K562 (cell line): ENCODE data around the gene DDX18. TPM values are rescaled to one million over a fixed set of nuclear protein-coding genes. Genes with fewer than 3 reads are reported as not detected.
A peak's percentile ranks its signal among the peaks of the same experiment; 100 is the strongest.

Experiments
- CBX1 ChIP-seq: sonication (generic); IDR thresholded peaks from 2 replicates; pipeline ENCODE4 v1.6.1; 2016; ENCODE audit warnings: antibody characterized with exemption, low read depth, mild to moderate bottlenecking
- CHAMP1 ChIP-seq: fragments of 450-650 bp; IDR thresholded peaks from 2 replicates; pipeline ENCODE4 v1.6.1; 2016; ENCODE audit warnings: mild to moderate bottlenecking
- CXXC5 ChIP-seq: fragments of 250-450 bp; sonication (Bioruptor Pico); IDR thresholded peaks from 2 replicates; pipeline ENCODE4 v1.8.0; 2022; ENCODE audit warnings: inconsistent platforms, mild to moderate bottlenecking, moderate library complexity
- E2F5 ChIP-seq: sonication (generic); formaldehyde crosslinking; IDR thresholded peaks from 2 replicates; pipeline ENCODE4 v1.8.0; 2022; ENCODE audit warnings: mild to moderate bottlenecking, missing genetic modification reagents
- GATAD2A ChIP-seq: fragments of 450-650 bp; IDR thresholded peaks from 2 replicates; pipeline ENCODE4 v1.6.1; 2017
- GTF2F1 ChIP-seq: IDR thresholded peaks from 2 replicates; pipeline ENCODE4 v1.6.1; 2011; ENCODE audit warnings: low read depth, low read length, improper control_type of control experiment
- HNRNPL ChIP-seq: fragments of 200-400 bp; formaldehyde crosslinking; IDR thresholded peaks from 2 replicates; pipeline ENCODE4 v1.6.1; 2017; ENCODE audit warnings: low read depth, mild to moderate bottlenecking, low read length
- IRF2 ChIP-seq: sonication (generic); formaldehyde crosslinking; IDR thresholded peaks from 2 replicates; pipeline ENCODE4 v1.8.1; 2022; ENCODE audit warnings: mild to moderate bottlenecking, missing genetic modification reagents
- JUNB ChIP-seq: fragments of 450-650 bp; formaldehyde crosslinking; conservative IDR thresholded peaks from 2 replicates; pipeline ENCODE4 v1.4.0; 2020; ENCODE audit warnings: mild to moderate bottlenecking
- KDM1A ChIP-seq, 2 experiments: fragments of 450-650 bp; IDR thresholded peaks; 2 replicates each; pipeline ENCODE4 v1.6.1; 2016; ENCODE audit warnings: mild to moderate bottlenecking in 2 of 2
- KLF10 ChIP-seq: fragments of 250-450 bp; sonication (Bioruptor Pico); IDR thresholded peaks from 2 replicates; pipeline ENCODE4 v1.6.1; 2021; ENCODE audit warnings: matching md5 sums
- LCOR ChIP-seq: sonication (generic); formaldehyde crosslinking; IDR thresholded peaks from 2 replicates; pipeline ENCODE4 v1.8.0; 2022; ENCODE audit warnings: mild to moderate bottlenecking, missing genetic modification reagents
- MYNN ChIP-seq, 2 experiments: sonication (generic); formaldehyde crosslinking in 1 of 2; IDR thresholded peaks; 2 replicates each; pipeline versions ENCODE4 v1.5.0 to v1.6.1; 2016 to 2020; ENCODE audit warnings: antibody characterized with exemption in 1 of 2, missing genetic modification reagents in 1 of 2
- NELFE ChIP-seq: IDR thresholded peaks from 2 replicates; pipeline ENCODE4 v1.6.1; 2011; ENCODE audit warnings: mild to moderate bottlenecking; ENCODE audit not compliant: insufficient read depth, insufficient read length
- PCBP2 ChIP-seq: fragments of 200-400 bp; formaldehyde crosslinking; IDR thresholded peaks from 2 replicates; pipeline ENCODE4 v1.6.1; 2018; ENCODE audit warnings: low read length, low read depth, mild to moderate bottlenecking, moderate library complexity; ENCODE audit not compliant: poor library complexity, severe bottlenecking
- POLR2B ChIP-seq: fragments of 450-650 bp; IDR thresholded peaks from 2 replicates; pipeline ENCODE4 v1.6.1; 2018; ENCODE audit warnings: low read depth; ENCODE audit not compliant: partially characterized antibody
- RFX1 ChIP-seq: fragments of 450-650 bp; IDR thresholded peaks from 2 replicates; pipeline ENCODE4 v1.6.1; 2016; ENCODE audit warnings: mild to moderate bottlenecking, moderate library complexity
- SMAD3 ChIP-seq: fragments of 450-650 bp; formaldehyde crosslinking; conservative IDR thresholded peaks from 2 replicates; pipeline ENCODE4 v1.4.0; 2020; ENCODE audit warnings: mild to moderate bottlenecking
- ZBTB11 ChIP-seq, 3 experiments: fragments of 200-800 bp in 1 of 3; fragments of 250-450 bp in 1 of 3; fragments of 450-650 bp in 1 of 3; sonication (Bioruptor Pico) in 1 of 3; sonication (Bioruptor generic) in 1 of 3; formaldehyde crosslinking in 1 of 3; IDR thresholded peaks; 2 replicates each; pipeline versions ENCODE4 v1.6.1 to v1.8.0; 2016 to 2022; ENCODE audit warnings: mild to moderate bottlenecking in 2 of 3, missing genetic modification characterization in 2 of 3, missing compliant biosample characterization in 1 of 3, moderate library complexity in 1 of 3
- ZFP1 ChIP-seq: fragments of 450-650 bp; formaldehyde crosslinking; IDR thresholded peaks from 2 replicates; pipeline ENCODE4 v1.4.0; 2020; ENCODE audit warnings: mild to moderate bottlenecking, mixed read lengths
- ZNF431 ChIP-seq: sonication (generic); formaldehyde crosslinking; IDR thresholded peaks from 2 replicates; pipeline ENCODE4 v1.8.0; 2022; ENCODE audit warnings: mild to moderate bottlenecking, missing genetic modification reagents
- ZNF77 ChIP-seq: fragments of 250-450 bp; sonication (Bioruptor Pico); IDR thresholded peaks from 2 replicates; pipeline ENCODE4 v1.5.0; 2020
- ZNF79 ChIP-seq: fragments of 250-450 bp; sonication (Bioruptor Pico); IDR thresholded peaks from 2 replicates; pipeline ENCODE4 v1.4.0; 2020; ENCODE audit warnings: low read depth, mild to moderate bottlenecking, moderate library complexity
- polyA plus RNA-seq, 8 experiments: library from polyadenylated mRNA; depleted of rRNA in 4 of 8; stranded (reverse) in 5 of 8; unstranded in 3 of 8; fragments of >200 nt; fragmentation: Nextera tagmentation in 2 of 8; fragmentation: Illumina TruSeq in 1 of 8; extraction: Ambion mirVana in 2 of 8; extraction: Trizol in 1 of 8; gene quantifications; 2 replicates each; pipeline versions ENCODE4 v1.2.1 to v1.2.3, GENCODE V29; 2011 to 2014; ENCODE audit warnings: inconsistent platforms in 1 of 8, missing spikeins in 1 of 8
- total RNA-seq, 7 experiments: library from RNA; depleted of rRNA in 6 of 7; stranded (reverse); fragments of >200 nt in 6 of 7; fragmentation: Illumina TruSeq in 2 of 7; extraction: Trizol in 2 of 7; gene quantifications; 2 replicates each; pipeline versions ENCODE4 v1.2.1 to v1.2.3, GENCODE V29; 2011 to 2021; ENCODE audit warnings: low replicate concordance in 1 of 7

The DDX18 gene
- total and polyA plus RNA-seq, 9 of the 15 experiments (the other 6 are each of a cell fraction or from before 2014, with no cell fraction given), result 67.9 to 156 (median 116) TPM

GRCh38 chr2:117814417-117815264 is at the start of gene DDX18 (continued):
- TF ChIP-seq POLR2B (peak; percentile 76), GATAD2A (no peak), ZFP1 (CRISPR knock-in tag) (no peak), KDM1A (IDR thresholded peaks at IDR 0.05) (no peak), KLF10 (CRISPR knock-in tag) (no peak), CBX1 (0 out of 2 replicates have a peak, but pooled peaks have one; percentile 65), IRF2 (CRISPR knock-in tag) (no peak), LCOR (CRISPR knock-in tag) (peak; percentile 97), MYNN (IDR thresholded peaks at IDR 0.05) (no peak), MYNN (CRISPR knock-in tag; IDR thresholded peaks at IDR 0.05) (no peak), GTF2F1 (no peak), CXXC5 (CRISPR knock-in tag) (peak; percentile 97), ZNF77 (CRISPR knock-in tag) (no peak), SMAD3 (no peak), ZBTB11 (CRISPR knock-in tag; IDR thresholded peaks at IDR 0.05) (peak; percentile 85 to 98 (median 95); a peak in 5 of 6 replicates), NELFE (no peak), HNRNPL (no peak), ZNF79 (CRISPR knock-in tag) (no peak), RFX1 (no peak), JUNB (CRISPR knock-in tag) (no peak), CHAMP1 (peak; percentile 91), ZNF431 (CRISPR knock-in tag) (no peak), PCBP2 (no peak), E2F5 (CRISPR knock-in tag) (peak; percentile 69; the same call in 1 of the 2 replicates)
